ENCODE measurements around the gene WNT3.

Gene WNT3

GRCh38 chr17:46827274-46827673 is 8.8 kb upstream of the WNT3 start (continued):
- TF ChIP-seq ELK4 (IDR thresholded peaks at IDR 0.05; ENCODE audit: borderline replicate concordance, low read depth, low read length) (no peak), TCF7L2 (IDR thresholded peaks at IDR 0.05; ENCODE audit: borderline replicate concordance, low read depth, low read length) (no peak), GLI4 (tag by site-specific recombination; IDR thresholded peaks at IDR 0.05) (no peak), ZNF169 (tag by site-specific recombination; IDR thresholded peaks at IDR 0.05) (no peak), ZNF473 (tag by site-specific recombination; IDR thresholded peaks at IDR 0.05) (no peak), ZNF785 (tag by site-specific recombination; IDR thresholded peaks at IDR 0.05) (no peak)

GRCh38 chr17:46826116-46826515 is 7.6 kb upstream of the WNT3 start:
- ChIA-PET POLR2A (interaction anchor here (1.1 kb wide), 1 partner anchor 14 kb away, joined by 3 read pairs; no protein-coding TSS in a partner anchor), CTCF (interaction anchor here (0.7 to 3.6 kb wide), 6 partner anchors 9 to 1118 kb away, joined by 3 to 19 read pairs (median 3); no protein-coding TSS in a partner anchor)
- Histone ChIP-seq H3K36me3 (ENCODE audit: control insufficient read depth in 2 of 2, insufficient read depth in 1 of 2, low read length in 2 of 2) (no peaks in the 10 kb centered on the region), H3K27ac (ENCODE audit: extremely low read depth, low read depth, low read length) (no peak overlapping the region), H3K9me3 (ENCODE audit: control insufficient read depth, insufficient read depth, low read depth, low read length) (no peaks in the 10 kb centered on the region), H3K4me3 (ENCODE audit: low read depth, low read length) (no peak overlapping the region), H3K4me1 (ENCODE audit: control insufficient read depth, insufficient read depth, low read length) (no peaks in the 10 kb centered on the region)
- TF ChIP-seq PRDM1 (tag by site-specific recombination; IDR thresholded peaks at IDR 0.05) (no peak), ELK4 (IDR thresholded peaks at IDR 0.05; ENCODE audit: borderline replicate concordance, low read depth, low read length) (no peak)

- ChIA-PET CTCF (interaction anchor here (1.1 to 3.6 kb wide), 2 partner anchors 12 to 19 kb away, joined by 3 to 19 read pairs; no protein-coding TSS in a partner anchor), POLR2A (no interaction called here)
- Histone ChIP-seq H3K27ac (ENCODE audit: extremely low read depth, low read depth, low read length) (no peak overlapping the region), H3K9me3 (ENCODE audit: control insufficient read depth, insufficient read depth, low read depth, low read length) (no peaks in the 10 kb centered on the region), H3K4me1 (ENCODE audit: control insufficient read depth, insufficient read depth, low read length) (no peaks in the 10 kb centered on the region), H3K36me3 (ENCODE audit: control insufficient read depth in 2 of 2, insufficient read depth in 1 of 2, low read length in 2 of 2) (no peaks in the 10 kb centered on the region), H3K4me3 (ENCODE audit: low read depth, low read length) (no peak overlapping the region)
- TF ChIP-seq ZNF214 (tag by site-specific recombination; IDR thresholded peaks at IDR 0.05; ENCODE audit: borderline replicate concordance) (no peak), TCF7L2 (IDR thresholded peaks at IDR 0.05; ENCODE audit: borderline replicate concordance, low read depth, low read length) (no peak), ZNF362 (tag by site-specific recombination; IDR thresholded peaks at IDR 0.05) (no peak), ZNF404 (tag by site-specific recombination; IDR thresholded peaks at IDR 0.05) (no peak), ZBTB11 (tag by site-specific recombination; conservative IDR thresholded peaks at IDR 0.05; ENCODE audit: low read depth) (no peak), ZNF571 (tag by site-specific recombination; IDR thresholded peaks at IDR 0.05) (no peak), ZNF529 (tag by site-specific recombination; IDR thresholded peaks at IDR 0.05; ENCODE audit: insufficient replicate concordance) (no peak)
These were observed 5.2 kb upstream of the WNT3 start for GRCh38 chr17:46823657-46824056.
